ENCODE measurements around the gene ATP6V0D1.

ATP6V0D1 gene

GRCh38 chr16:67400901-67401300 is 80.1 kb downstream of the ATP6V0D1 start:
- DNase-seq, result no peak
- intact Hi-C loops (cut with DNase I), result loop anchor here (5.0 to 10.0 kb wide), 2 partner anchors 34 to 146 kb away; no protein-coding TSS in a partner anchor

- intact Hi-C loops (cut with DNase I), result loop anchor here (5.0 to 10.0 kb wide), 2 partner anchors 33 to 145 kb away; no protein-coding TSS in a partner anchor
Measured at GRCh38 chr16:67399749-67400704, 80.9 kb downstream of the ATP6V0D1 start.

GRCh38 chr16:67399218-67399733 is 81.7 kb downstream of the ATP6V0D1 start:
- intact Hi-C loops (cut with DNase I), result no loop called here
- DNase-seq, result peak in 35 of 42 donors; percentile 34 to 84 (median 66)

More at GRCh38 chr16:67399749-67400704, 80.9 kb downstream of the ATP6V0D1 start:
- DNase-seq, result no peak

GRCh38 chr16:67398546-67399217 is 82.3 kb downstream of the ATP6V0D1 start:
- intact Hi-C loops (cut with DNase I), result no loop called here
- DNase-seq, result no peak

GRCh38 chr16:67397812-67398545 is 83.0 kb downstream of the ATP6V0D1 start:
- intact Hi-C loops (cut with DNase I), result no loop called here
- no peak for DNase-seq

GRCh38 chr16:67397036-67397801 is 83.7 kb downstream of the ATP6V0D1 start:
- intact Hi-C loops (cut with DNase I), result no loop called here
- no peak for DNase-seq

GRCh38 chr16:67396159-67397035 is 84.6 kb downstream of the ATP6V0D1 start:
- intact Hi-C loops (cut with DNase I), result no loop called here
- DNase-seq, result peak in 39 of 42 donors; percentile 34 to 74 (median 60)

- intact Hi-C loops (cut with DNase I), result no loop called here
- no peak for DNase-seq
Measured at GRCh38 chr16:67395458-67396158, 85.3 kb downstream of the ATP6V0D1 start.

GRCh38 chr16:67395105-67395457 is 85.9 kb downstream of the ATP6V0D1 start:
- intact Hi-C loops (cut with DNase I), result no loop called here
- no peak for DNase-seq

- peak in 2 of 42 donors; percentile 8 to 45 for DNase-seq
- intact Hi-C loops (cut with DNase I), result no loop called here
Measured at GRCh38 chr16:67394155-67395104, 86.5 kb downstream of the ATP6V0D1 start.

GRCh38 chr16:67393788-67394154 is 87.2 kb downstream of the ATP6V0D1 start:
- intact Hi-C loops (cut with DNase I), result no loop called here
- no peak for DNase-seq

GRCh38 chr16:67393111-67393787 is 87.7 kb downstream of the ATP6V0D1 start, which contains the start of gene TPPP3:
Gene TPPP3, minus strand, starts transcription at chr16:67393498. Its CDS starts 2,387 bp downstream, at chr16:67391111.
- DNase-seq, result peak; percentile 76 to 95 (median 89)
- intact Hi-C loops (cut with DNase I), result no loop called here

GRCh38 chr16:67392301-67393059 is 88.5 kb downstream of the ATP6V0D1 start:
- DNase-seq, result no peak

More at GRCh38 chr16:67392301-67393059, 88.5 kb downstream of the ATP6V0D1 start:
- intact Hi-C loops (cut with DNase I), result no loop called here
